Measurements from ENCODE around the gene F13A1.

The F13A1 gene

DNA sequence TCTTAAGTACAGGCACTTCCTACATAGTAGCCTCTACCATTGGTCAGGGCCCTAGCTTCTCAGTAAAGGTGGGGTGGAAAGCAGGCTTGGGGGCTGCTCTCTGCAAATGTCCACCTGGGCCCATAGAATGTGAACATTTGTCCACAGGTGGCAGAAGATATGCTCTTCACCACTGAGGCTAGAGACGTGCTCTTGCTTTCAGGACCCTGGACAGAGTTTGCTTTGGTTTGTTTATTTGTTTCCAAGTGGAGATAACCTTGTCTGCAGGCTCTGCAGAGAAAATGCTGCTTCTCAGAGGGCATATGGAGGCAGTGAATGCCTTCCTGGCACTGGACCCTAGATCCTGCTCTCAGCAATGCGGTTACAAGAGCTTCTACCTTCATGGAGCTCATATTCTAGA, 129.0 kb downstream of the F13A1 start:
- no peak for DNase-seq (ENCODE audit: insufficient read length, low spot score)
- TF ChIP-seq TAF1 (IDR thresholded peaks at IDR 0.05; ENCODE audit: low read depth, low read length) = no peak
- TF ChIP-seq POU2F2 (IDR thresholded peaks at IDR 0.05; ENCODE audit: low read depth, low read length) = no peak
- no peak for TF ChIP-seq SPI1 (IDR thresholded peaks at IDR 0.05; ENCODE audit: low read depth, low read length)
- no peak for TF ChIP-seq POLR2AphosphoS5 (IDR thresholded peaks at IDR 0.05; ENCODE audit: low read depth, low read length)
- no peak for TF ChIP-seq POLR2A (IDR thresholded peaks at IDR 0.05; ENCODE audit: low read depth, low read length)
- TF ChIP-seq PAX5 (IDR thresholded peaks at IDR 0.05; ENCODE audit: insufficient read depth, low read length, severe bottlenecking) = no peak
- FAIRE-seq = no peak

DNA sequence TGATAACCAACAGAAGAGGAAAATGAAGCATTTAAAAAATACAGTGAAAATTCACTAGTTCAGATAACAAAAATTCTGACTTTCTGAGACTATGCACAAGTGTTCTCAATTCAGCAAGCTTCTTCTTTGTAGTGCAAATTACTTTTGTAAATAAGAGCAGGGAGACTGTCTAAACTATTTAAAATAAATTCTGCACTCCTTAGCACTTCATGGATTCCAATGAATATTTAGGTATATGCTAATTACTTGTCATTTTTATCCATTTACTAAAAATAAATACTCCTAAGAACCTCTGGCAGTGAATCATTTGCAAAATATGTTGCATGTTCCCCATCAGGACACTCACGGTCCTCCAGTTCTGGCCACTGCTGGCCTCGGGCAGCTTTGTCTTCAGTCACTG, 139.8 kb downstream of the F13A1 start:
- DNase-seq (ENCODE audit: insufficient read length, low spot score) (no peak), FAIRE-seq (no peak)
- TF ChIP-seq POU2F2 (IDR thresholded peaks at IDR 0.05; ENCODE audit: low read depth, low read length) (no peak), PAX5 (IDR thresholded peaks at IDR 0.05; ENCODE audit: insufficient read depth, low read length, severe bottlenecking) (no peak), TAF1 (IDR thresholded peaks at IDR 0.05; ENCODE audit: low read depth, low read length) (no peak), POLR2A (IDR thresholded peaks at IDR 0.05; ENCODE audit: low read depth, low read length) (no peak), POLR2AphosphoS5 (IDR thresholded peaks at IDR 0.05; ENCODE audit: low read depth, low read length) (no peak), SPI1 (IDR thresholded peaks at IDR 0.05; ENCODE audit: low read depth, low read length) (no peak)

DNA sequence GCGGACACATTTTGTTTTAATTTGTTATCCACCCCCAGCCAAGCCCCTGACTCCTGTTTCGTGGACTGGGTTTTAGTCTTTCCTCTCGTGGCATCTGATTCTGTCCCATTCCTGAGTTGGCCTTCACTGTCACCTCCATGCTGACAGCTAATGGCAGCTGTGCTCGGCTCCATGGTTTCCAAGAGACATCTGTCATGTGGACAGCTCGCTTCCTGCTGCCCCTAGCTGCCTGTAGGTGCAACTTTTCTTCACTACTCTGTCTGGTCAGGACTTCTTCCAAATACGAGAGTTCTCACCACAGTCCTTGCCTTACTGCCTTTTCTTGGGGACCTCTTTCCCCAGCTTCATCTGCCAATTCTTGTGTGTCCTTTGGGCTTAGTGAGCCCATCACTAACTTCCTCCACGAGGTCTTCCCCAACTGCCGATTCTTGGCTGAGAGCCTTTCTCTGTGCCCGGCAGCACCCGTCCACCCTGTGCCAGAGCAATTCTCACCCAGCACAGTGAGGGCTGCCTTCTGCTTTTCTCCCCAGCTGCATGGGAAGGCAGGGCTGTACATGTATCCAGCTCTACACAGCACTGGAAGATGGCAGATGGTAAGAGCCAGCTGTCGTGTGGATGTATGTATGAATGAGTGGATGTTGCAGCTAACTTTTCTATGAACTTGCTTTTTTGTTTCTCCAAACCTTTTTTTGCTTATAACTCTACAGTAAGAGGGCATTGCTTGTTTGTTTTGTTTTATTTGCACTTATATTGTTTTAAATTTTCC, 140.4 kb downstream of the F13A1 start:
- DNase-seq (ENCODE audit: insufficient read length, low spot score) (no peak), FAIRE-seq (no peak)
- TF ChIP-seq SPI1 (IDR thresholded peaks at IDR 0.05; ENCODE audit: low read depth, low read length) = no peak

DNA sequence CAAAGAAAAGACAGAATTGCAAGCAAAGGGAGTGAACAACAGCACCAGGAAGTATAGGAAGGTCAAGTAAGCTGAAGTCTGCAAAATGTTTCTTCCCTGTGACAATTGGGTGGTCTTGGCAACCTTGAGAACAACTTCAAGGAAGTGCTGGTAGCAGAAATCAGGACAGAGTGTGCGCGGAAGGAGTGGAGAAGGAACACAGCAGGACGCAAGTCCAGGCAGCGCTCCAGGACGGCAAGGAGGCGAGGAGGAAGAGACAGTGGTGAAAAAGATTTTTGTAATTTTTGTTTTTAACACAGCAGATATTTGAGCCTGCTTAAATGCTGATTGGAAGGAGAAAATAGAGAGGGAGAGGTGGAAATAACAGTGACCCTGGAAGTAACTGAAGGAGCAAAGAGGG, 141.7 kb downstream of the F13A1 start:
- DNase-seq (ENCODE audit: insufficient read length, low spot score) = no peak
- FAIRE-seq = no peak
- TF ChIP-seq PAX5 (IDR thresholded peaks at IDR 0.05; ENCODE audit: insufficient read depth, low read length, severe bottlenecking) = no peak

DNA sequence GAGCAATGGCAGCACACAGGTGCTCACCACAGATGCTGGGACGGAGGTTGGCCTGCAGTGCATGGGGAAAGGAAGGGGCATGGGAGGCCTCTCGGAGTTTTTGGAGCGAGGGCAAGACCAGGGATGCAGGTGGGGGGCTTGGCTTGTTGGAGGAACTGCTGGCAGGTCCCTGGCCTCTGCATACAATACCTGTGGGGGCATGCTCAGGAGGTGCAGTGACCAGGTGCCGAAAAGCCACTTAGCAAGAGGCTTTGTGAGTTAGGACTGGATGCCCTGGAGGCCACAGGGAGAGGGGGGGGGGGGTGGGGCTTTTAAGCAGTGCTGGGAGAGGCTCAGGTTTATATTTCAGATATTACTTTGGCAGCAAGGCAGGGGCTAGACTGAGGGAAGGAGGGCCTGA, 142.7 kb downstream of the F13A1 start:
- DNase-seq (ENCODE audit: insufficient read length, low spot score) = no peak
- no peak for FAIRE-seq
- TF ChIP-seq TAF1 (IDR thresholded peaks at IDR 0.05; ENCODE audit: low read depth, low read length) = no peak
- TF ChIP-seq PAX5 (IDR thresholded peaks at IDR 0.05; ENCODE audit: insufficient read depth, low read length, severe bottlenecking) = no peak
- no peak for TF ChIP-seq POLR2AphosphoS5 (IDR thresholded peaks at IDR 0.05; ENCODE audit: low read depth, low read length)
- TF ChIP-seq POLR2A (IDR thresholded peaks at IDR 0.05; ENCODE audit: low read depth, low read length) = no peak
- TF ChIP-seq SPI1 (IDR thresholded peaks at IDR 0.05; ENCODE audit: low read depth, low read length) = no peak
- no peak for TF ChIP-seq POU2F2 (IDR thresholded peaks at IDR 0.05; ENCODE audit: low read depth, low read length)

DNA sequence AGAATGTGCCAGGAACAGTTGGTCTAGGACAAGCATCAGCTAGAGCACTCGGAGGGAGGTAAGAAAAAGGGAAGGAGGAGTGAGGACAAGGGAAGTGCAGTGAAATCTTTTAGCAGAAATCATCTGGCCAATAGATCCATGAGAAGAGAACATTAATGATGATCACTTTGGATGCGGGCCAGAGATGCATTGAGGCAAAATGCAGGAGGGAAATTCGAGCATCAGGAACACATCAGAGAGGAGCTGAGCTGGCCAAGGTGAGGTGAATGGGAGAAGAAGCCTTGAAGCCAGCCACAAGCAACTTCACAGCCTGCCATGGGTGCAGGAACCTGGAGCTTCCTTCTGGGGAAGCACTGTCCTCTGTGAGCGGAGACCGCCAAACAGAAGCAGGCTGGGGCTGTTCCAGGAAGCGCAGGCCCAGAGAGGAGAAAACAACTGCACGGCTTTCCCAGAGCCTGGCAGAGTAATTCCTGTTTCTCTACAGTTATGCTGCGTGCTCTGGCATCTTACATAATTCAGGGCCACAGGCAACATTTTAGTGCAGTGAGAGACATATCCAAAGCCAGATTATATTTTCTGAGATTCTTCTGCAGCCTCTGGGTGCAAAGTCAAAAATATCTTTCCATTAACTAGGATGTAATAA, 143.8 kb downstream of the F13A1 start:
- TF ChIP-seq PAX5 (IDR thresholded peaks at IDR 0.05; ENCODE audit: insufficient read depth, low read length, severe bottlenecking) (no peak), TAF1 (IDR thresholded peaks at IDR 0.05; ENCODE audit: low read depth, low read length) (no peak), POU2F2 (IDR thresholded peaks at IDR 0.05; ENCODE audit: low read depth, low read length) (no peak), POLR2AphosphoS5 (IDR thresholded peaks at IDR 0.05; ENCODE audit: low read depth, low read length) (no peak), POLR2A (IDR thresholded peaks at IDR 0.05; ENCODE audit: low read depth, low read length) (no peak), SPI1 (IDR thresholded peaks at IDR 0.05; ENCODE audit: low read depth, low read length) (no peak)
- FAIRE-seq (no peak), DNase-seq (ENCODE audit: insufficient read length, low spot score) (no peak)

DNA sequence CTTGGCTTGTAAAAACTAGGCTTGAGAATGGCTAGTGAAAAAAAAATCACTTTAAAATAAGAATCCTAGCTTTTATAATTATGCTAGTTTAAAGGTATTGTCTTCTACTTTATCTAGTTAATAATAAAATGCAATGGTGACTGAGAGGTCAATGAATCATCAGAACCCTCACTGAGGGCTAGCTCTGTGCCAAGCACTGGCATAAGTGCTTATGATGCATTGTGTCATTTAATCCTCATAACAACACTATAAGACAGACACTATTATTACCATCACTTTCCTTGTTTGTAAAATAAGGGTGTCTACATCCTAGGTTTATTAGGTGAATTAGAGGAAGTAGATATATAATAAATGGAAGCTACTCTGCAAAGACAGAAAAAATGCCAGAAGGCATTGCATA, 144.3 kb downstream of the F13A1 start:
- FAIRE-seq = no peak
- no peak for TF ChIP-seq TAF1 (IDR thresholded peaks at IDR 0.05; ENCODE audit: low read depth, low read length)
- TF ChIP-seq POLR2AphosphoS5 (IDR thresholded peaks at IDR 0.05; ENCODE audit: low read depth, low read length) = no peak
- TF ChIP-seq PAX5 (IDR thresholded peaks at IDR 0.05; ENCODE audit: insufficient read depth, low read length, severe bottlenecking) = no peak
- no peak for TF ChIP-seq SPI1 (IDR thresholded peaks at IDR 0.05; ENCODE audit: low read depth, low read length)
- no peak for TF ChIP-seq POU2F2 (IDR thresholded peaks at IDR 0.05; ENCODE audit: low read depth, low read length)

DNA sequence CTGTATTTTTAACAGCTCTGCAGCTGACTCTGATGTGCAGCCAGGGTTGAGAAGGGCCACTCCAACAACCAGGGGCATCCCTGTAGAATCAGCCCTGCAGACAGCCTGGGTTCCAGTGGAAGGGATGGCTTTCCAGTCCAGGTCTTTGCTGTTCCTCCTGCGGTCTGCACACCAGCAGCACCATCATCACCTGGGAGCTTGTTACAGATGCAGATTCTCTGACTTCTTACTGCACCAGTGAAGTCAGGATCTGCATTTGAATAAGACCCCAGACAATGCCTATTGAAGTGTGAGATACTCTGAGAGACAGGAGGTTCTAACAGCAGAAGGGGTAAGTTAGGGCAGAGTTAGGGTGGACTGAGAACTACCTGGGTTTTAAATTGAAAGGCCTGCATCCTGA, 151.3 kb downstream of the F13A1 start:
- TF ChIP-seq POLR2AphosphoS5 (IDR thresholded peaks at IDR 0.05; ENCODE audit: low read depth, low read length) (no peak), SPI1 (IDR thresholded peaks at IDR 0.05; ENCODE audit: low read depth, low read length) (no peak), TAF1 (IDR thresholded peaks at IDR 0.05; ENCODE audit: low read depth, low read length) (no peak), POLR2A (IDR thresholded peaks at IDR 0.05; ENCODE audit: low read depth, low read length) (no peak), PAX5 (IDR thresholded peaks at IDR 0.05; ENCODE audit: insufficient read depth, low read length, severe bottlenecking) (no peak), POU2F2 (IDR thresholded peaks at IDR 0.05; ENCODE audit: low read depth, low read length) (no peak)
- DNase-seq (ENCODE audit: insufficient read length, low spot score) (no peak), FAIRE-seq (no peak)

More for the DNA sequence above, 144.3 kb downstream of the F13A1 start:
- DNase-seq (ENCODE audit: insufficient read length, low spot score) = no peak

DNA sequence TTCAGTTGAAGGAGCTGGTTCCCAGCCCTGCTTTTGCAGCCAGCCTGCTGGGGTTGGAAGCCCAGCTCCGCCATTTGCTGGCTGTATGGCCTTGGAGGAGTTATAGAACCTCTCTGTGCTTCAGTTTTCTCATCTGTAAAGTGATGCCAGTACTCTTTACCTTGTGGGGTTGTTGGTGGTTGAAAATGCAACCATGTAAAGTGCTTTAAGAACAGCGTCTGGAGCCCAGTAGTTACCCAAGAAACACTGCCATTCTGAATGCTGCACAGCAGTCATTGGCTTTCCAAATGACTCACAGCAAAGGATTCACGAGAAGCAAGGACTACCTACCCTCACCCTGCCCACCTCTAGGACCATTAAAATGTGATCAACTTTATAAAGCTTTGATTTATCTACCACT, 154.4 kb downstream of the F13A1 start:
- FAIRE-seq (no peak), DNase-seq (ENCODE audit: insufficient read length, low spot score) (no peak)

DNA sequence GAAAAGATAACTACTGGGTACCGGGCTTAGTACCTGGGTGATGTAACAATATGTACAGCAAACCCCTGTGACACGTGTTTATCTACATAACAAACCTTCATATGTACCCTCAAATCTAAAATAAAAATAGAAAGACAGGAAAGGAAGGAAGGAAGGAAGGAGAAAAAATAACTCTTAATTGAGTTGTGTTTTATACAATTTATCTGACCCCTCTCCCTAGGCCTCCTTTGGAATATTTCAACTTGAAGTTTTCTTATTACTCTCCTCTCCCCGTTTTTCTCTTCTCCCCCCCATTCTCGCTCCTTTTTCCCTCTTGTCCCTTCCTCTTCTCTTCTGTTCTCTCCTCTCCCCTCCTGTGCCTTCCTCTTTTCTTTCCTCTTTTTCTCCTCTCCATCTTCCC, 156.1 kb downstream of the F13A1 start:
- TF ChIP-seq TAF1 (IDR thresholded peaks at IDR 0.05; ENCODE audit: low read depth, low read length) (no peak), POLR2AphosphoS5 (IDR thresholded peaks at IDR 0.05; ENCODE audit: low read depth, low read length) (no peak), POU2F2 (IDR thresholded peaks at IDR 0.05; ENCODE audit: low read depth, low read length) (no peak), PAX5 (IDR thresholded peaks at IDR 0.05; ENCODE audit: insufficient read depth, low read length, severe bottlenecking) (no peak), SPI1 (IDR thresholded peaks at IDR 0.05; ENCODE audit: low read depth, low read length) (no peak), POLR2A (IDR thresholded peaks at IDR 0.05; ENCODE audit: low read depth, low read length) (no peak)
- no peak for FAIRE-seq

More for the DNA sequence above, 154.4 kb downstream of the F13A1 start:
- TF ChIP-seq POU2F2 (IDR thresholded peaks at IDR 0.05; ENCODE audit: low read depth, low read length) = no peak
- no peak for TF ChIP-seq SPI1 (IDR thresholded peaks at IDR 0.05; ENCODE audit: low read depth, low read length)
- TF ChIP-seq POLR2A (IDR thresholded peaks at IDR 0.05; ENCODE audit: low read depth, low read length) = no peak
- no peak for TF ChIP-seq POLR2AphosphoS5 (IDR thresholded peaks at IDR 0.05; ENCODE audit: low read depth, low read length)
- TF ChIP-seq PAX5 (IDR thresholded peaks at IDR 0.05; ENCODE audit: insufficient read depth, low read length, severe bottlenecking) = no peak
- TF ChIP-seq TAF1 (IDR thresholded peaks at IDR 0.05; ENCODE audit: low read depth, low read length) = no peak

More for the DNA sequence above, 156.1 kb downstream of the F13A1 start:
- no peak for DNase-seq (ENCODE audit: insufficient read length, low spot score)
